ENCODE measurements around the gene UBAC1.

UBAC1 gene, protein sequence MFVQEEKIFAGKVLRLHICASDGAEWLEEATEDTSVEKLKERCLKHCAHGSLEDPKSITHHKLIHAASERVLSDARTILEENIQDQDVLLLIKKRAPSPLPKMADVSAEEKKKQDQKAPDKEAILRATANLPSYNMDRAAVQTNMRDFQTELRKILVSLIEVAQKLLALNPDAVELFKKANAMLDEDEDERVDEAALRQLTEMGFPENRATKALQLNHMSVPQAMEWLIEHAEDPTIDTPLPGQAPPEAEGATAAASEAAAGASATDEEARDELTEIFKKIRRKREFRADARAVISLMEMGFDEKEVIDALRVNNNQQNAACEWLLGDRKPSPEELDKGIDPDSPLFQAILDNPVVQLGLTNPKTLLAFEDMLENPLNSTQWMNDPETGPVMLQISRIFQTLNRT

DNA sequence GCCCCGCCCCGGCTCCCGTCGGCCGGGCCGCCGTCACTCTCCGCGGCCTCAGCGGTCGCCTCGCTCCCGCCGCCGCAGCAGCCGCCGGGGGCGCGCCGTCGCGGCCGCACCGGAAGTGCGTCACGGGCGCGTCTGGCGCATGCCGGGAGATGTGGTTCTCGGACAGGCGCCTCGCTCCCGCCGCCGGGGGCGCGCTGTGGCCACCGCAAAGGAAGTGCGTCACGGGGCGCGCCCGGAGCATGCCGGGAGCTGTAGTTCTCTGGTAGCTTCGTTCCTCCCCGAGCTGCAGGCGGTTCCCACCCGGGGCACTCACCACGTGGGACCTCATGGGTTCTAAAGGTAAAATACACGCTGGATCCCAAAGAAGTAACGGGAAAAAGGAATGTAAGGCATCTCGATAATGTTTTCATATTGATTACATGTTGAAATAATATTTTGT lies at the start of gene UBAC1:
Gene UBAC1, minus strand, starts transcription at position 97 of the 439 bp plus-strand sequence. CDS start 211 bp downstream, outside the sequence.
- DNase-seq = peak; percentile 90

DNA sequence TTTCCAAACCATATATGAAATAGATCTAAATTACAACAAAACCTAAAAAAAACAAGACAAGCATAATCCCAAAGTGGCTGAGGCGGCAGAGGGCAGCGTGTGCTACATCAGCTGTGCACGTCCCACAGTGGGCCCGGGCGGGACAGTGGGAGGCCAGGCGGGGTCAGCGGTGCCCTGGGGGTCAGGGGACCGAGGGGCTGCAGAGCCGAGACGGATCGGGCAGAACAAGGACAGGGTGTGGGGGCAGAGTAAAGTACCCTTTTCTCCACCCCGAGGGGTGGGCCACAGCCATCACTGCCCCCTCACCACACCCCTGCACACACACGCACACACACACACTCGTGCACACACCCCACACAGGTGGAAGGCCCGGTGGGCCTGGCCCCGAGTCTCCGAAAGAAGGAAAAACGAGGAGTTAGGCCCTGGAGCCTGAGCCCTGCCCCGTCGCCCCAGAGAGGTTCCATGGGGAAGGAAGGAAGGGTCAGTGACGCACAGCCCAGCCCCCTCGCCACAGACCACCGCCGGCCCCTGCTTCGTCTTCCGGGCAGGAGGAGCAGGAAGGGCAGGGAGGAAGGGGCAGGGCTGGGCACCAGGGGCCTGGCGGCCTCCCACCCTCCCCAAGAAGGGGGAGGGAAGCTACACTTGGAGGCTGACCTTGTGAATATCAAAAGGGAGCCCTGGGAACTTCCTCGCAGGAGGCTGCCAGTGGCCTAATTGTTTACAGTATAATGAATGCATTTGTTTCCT lies 49.6 kb upstream of the UBAC1 start:
- no peak for DNase-seq

DNA sequence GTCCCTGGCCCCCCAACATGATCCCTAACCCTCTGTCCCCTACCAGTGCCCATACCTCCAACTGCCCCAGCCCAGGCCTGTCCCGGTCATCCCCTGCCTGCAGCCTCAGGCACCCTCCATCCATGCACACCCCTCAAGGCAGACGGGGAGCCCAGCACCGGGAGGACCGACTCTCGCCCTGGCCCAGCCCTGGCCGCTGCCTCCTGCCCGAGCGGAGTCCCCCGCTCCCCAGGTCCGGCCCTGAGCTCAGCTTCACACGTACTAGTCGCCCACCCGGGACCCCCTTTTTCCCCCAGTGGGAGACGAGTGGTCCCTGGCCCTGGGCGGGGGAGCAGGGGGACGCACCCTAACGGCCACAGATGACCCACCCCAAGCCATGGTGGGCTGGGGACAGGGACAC lies 49.0 kb upstream of the UBAC1 start:
- no peak for DNase-seq

DNA sequence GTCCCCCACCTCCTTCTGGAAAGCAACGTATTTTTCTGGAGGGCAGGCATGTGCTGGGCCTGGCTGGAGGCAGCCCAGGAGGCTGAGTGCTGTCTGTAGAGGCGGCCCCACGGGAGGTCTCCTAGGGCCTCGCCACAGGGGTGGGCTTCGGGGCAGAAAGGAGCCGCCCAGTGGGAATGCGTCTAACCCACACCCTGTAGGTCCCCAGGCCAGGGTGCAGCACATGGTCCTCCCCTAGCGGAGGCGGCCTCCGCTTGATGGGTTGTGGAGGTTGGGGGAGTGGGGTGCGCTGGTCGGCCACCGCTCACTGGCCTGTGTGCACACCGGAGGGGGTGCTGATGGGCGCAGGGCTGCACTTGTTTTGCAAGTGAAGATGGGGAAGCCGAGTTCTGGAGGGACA lies 48.3 kb upstream of the UBAC1 start:
- no peak for DNase-seq

DNA sequence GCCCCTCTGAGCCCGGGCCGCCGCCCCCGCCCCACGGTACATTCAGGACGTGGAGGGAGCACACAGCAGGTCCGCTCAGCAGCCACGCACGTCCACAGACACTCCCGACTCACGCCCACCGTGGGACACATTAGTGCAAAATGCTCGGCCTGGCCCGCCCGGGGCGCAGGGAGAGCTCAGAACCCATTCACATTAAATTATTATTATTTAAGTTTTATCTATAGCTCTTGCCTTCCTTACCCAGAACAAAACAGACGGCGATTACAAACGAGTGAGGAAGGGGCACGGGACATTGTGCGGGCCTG lies 47.5 kb upstream of the UBAC1 start:
- no peak for DNase-seq

DNA sequence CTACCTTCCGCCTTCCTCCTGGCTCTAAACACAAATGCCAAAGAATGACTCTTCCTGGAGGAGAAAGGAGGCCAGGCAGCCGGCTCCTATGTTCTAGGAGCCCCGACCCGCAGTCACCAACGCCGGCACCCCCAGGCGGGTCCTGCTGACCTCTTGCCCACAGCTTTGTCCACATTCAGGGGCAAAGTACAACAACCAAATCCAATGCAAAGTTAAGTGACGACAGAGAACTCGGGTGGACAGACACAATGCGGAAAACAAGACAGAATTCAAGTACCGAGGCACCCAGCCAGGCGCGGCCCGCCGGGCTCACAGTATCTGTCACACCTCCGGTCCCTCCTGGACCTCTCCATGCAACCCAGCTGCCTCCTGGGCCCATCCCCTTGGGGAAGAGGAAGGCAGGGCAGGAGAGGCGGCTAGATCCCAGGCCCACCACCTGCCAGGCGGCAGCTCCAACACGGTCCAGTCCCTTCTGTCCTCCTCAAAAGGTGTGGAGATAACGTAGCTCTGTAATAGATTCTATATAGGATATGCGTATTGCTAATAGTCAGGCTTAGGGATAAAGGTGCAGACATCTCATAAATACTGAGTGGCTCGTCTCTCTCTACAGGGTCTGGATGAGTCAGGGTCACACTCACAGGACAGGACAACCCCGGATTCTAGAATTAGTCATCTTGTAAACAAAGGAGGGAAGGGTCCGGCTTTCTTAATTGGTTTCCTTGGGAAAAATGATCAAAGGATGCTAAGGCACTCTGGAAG lies 46.9 kb upstream of the UBAC1 start:
- no peak for DNase-seq

DNA sequence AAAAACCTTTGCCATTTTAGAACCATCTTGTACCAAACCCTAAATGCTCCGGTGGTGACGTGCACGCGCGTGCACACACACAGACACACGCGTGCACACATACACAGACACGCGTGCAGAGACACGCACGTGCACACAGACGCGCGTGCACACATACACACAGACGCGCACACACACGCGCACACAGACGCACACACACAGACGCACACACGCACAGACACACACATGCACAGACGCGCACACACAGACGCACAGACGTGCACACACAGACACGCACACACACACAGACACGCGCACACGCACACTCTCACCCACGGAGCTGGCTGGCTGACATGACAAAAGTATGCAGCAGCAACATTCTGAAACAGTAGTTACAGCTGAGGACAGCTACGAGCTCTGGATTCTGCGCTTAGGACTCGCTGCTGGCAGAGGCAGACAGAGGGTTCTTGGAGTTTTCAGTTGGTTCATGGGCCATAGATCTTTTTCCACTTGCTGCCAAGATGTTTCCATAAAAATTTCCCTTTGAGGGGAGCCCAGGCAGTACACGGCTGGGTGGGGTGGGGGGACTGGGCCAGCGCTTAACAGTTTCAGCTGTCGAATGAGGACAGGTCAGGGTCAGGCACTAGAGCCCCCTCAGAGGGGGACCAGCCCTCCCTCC lies 46.2 kb upstream of the UBAC1 start:
- DNase-seq = no peak

DNA sequence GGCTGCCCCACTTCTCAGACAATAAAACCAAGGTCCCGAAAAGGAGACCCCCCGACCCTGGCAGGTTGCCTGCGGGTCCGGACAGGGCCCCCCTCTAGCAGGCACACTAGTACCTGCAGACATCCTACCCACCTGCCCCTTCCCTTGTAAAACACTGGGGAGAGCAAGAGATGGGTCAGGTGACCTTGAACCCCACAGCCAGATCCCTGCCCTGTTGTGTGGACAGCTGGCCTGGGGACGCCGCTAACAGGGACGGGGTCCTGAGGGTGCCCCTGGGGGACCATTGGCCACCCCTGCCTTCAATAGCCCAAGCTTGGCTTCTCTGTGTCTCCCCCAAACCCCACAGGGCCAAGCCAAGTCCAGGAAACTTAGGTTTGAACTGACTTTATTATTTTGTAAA lies 45.0 kb upstream of the UBAC1 start:
- no peak for DNase-seq

DNA sequence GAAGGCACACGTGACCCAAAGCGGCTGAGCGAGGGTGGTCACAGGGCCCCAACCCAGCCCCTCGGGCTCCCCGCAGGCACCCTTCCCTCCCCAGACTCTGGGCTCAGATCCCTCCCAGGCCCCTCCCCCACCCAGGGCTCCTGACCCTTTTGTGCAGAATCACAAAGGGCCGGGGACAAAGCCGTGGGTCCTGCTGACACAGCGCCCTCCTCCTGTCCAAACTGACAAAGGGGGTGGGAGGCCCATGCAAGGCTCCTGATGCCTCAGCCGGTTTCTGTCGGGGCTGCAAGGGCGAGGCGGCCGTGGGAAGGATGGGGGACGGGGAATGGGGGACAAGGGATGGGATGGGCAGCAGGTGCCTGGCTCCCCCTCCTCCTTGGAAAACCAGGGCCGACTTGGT lies 43.5 kb upstream of the UBAC1 start:
- no peak for DNase-seq

DNA sequence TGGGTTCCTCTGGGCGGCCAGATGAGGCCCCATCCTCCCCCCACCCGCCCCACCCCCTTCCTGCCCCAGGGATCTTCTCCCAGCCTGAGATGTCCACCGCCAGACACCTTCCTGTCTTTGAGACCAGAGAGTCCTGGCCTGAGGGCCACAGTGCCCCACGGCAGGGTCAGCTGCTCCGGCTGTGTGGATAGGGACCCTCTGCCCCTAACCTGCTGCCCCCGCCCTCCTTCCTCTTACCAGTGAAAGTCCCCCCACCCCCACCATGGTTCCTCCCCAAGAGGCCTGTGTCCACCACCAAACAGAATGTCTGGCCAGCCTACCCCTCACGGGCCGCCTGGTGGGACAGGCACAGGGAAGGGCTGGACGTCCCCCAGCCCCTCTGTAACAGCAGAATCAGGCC lies 43.0 kb upstream of the UBAC1 start:
- no peak for DNase-seq

DNA sequence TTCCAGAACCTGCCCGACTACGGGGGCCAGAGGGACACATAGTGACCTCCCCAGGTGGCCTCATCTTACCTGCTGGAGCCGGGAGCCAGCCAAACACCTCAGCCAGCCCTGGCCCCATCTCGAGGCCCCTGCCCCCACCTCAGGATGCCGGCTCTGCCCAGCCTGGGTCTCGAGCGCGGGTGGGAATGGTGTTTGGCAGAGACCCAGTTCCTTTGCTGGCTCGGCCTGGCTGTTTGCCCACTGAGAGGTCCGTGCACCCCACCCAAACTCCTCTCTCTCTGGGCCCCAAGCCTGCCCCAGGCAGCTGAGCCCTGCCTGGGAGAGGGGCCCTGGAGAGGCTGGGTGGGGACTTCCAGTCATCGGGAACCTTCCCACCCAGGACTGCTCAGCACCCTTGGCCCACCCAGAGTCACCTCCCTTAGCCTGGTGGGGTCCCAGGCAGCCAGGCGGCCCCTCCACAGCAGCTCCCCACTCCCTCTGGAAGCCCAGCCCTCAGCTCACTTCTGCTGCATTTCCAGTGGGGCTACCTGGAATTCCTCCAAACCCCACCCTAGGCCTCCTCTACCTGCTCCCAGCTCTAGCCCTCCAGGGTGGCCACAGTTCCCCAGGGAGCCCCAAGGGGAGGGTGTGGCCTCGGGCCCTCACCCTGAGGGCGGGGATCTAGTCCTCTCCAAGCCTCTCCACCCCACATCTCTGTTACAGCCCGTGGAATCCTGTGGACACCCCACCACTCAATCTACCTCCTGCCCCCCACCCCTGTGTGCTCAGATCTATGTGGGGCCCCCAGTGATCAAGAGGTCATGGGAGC lies 42.4 kb upstream of the UBAC1 start:
- DNase-seq = no peak

DNA sequence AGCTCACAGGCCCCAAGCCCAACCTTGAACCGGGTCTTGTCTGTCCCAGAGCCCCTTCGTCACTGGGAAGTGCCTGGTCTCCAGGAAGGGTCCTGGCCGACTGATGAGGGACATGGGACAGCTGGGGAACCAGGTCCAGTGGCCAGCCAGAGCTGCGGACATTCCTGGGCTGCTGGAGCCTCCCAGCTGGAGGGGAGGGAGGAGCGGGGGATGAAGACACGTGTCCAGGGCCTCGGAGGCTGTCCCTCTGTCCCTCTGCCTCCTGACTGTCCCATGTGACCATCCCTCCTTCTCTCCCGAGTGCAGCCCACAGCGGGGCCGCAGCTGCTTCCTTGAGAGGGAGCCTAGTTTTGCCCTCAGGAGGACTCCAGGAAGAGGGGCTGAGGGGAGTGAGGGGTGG lies 41.7 kb upstream of the UBAC1 start:
- no peak for DNase-seq

DNA sequence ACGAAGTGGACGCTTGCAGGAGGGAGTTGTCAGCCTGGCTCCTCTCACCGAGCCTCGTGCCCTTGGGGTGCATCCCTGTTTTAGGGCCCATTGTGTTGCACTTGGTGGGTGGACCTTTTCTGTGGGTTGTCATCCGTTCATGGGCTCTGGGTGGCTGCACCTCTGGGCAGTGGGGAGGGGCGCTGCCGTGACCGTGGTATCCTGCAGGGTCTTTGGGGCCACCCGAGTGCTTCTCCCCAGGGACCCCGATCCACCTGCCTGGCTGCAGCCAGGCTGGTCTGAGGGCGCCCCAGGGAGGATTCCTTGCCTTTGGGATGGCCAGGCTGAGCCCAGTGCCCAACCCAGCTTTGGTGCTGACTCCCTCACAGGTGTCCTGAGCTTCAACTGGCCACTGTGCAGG lies 41.0 kb upstream of the UBAC1 start:
- DNase-seq = no peak

DNA sequence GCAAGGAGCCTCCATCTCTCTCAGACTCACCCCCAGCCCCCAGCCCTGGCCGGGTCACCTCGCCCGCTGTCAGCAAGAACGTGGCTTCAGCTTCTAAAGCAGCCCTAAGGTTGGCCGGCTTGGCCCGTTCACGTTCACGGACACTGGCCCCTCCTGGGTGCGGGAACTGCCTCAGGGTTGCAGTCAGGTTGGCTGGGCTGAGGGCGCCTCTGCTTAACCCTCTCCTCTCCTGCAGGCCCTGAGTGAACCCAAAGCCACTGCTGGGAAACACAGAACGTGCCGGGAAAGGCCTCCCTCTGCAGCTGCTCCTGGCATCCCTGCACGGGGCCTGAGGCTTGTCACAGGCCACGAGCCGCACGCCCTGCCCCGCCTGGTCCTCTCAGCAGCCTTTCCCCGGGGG lies 40.1 kb upstream of the UBAC1 start:
- DNase-seq = no peak

DNA sequence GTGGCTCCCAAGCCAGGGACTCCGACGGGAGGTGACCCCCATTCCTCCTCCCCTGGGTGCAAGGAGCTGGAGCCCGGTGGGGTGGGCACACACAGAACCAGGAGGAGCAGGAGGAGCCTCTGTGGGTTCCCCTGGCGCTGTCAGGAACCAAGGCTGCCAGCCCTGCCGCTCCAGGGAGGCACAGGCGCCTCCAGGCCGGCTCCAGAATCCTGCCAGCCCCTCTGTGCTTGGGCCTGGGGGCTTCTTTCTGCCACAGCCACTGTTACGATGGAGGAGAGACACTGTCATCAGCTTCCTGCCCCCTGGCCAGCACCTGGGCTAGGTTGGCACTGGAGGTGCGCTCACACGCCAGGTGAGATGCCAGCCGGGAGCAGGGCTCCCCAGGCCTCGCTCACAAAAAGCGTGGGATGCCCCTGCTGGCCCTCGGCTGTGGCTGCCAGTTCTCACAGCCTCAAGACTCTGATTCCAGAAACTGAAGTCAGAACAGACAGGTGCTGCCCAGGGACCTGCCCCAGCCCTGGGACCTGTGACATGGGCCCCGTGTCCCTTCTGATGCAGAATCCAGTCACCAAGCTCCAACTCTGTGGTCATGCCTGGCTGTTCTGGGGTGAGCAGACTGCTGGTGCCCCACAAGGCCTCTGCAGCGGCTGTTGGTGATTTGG lies 37.4 kb upstream of the UBAC1 start:
- no peak for DNase-seq

DNA sequence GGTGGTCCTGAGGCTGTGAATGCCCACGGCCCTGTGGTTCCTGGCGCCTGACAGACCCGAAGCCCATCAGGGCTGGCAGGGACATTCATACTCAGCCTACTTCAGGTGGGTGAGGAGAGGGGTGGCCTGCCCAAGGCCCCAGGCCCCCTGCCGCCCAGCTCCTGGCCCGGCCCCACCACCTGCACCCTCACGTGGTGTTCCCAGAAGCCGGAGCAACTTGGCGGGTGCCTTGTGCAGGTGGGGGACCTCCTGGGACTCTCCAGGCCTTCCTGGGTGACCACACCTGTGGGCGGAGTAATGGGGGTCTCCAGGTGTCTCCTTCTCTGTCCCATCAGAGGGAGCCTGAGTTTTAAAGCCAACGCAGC lies 36.8 kb upstream of the UBAC1 start:
- DNase-seq = no peak

DNA sequence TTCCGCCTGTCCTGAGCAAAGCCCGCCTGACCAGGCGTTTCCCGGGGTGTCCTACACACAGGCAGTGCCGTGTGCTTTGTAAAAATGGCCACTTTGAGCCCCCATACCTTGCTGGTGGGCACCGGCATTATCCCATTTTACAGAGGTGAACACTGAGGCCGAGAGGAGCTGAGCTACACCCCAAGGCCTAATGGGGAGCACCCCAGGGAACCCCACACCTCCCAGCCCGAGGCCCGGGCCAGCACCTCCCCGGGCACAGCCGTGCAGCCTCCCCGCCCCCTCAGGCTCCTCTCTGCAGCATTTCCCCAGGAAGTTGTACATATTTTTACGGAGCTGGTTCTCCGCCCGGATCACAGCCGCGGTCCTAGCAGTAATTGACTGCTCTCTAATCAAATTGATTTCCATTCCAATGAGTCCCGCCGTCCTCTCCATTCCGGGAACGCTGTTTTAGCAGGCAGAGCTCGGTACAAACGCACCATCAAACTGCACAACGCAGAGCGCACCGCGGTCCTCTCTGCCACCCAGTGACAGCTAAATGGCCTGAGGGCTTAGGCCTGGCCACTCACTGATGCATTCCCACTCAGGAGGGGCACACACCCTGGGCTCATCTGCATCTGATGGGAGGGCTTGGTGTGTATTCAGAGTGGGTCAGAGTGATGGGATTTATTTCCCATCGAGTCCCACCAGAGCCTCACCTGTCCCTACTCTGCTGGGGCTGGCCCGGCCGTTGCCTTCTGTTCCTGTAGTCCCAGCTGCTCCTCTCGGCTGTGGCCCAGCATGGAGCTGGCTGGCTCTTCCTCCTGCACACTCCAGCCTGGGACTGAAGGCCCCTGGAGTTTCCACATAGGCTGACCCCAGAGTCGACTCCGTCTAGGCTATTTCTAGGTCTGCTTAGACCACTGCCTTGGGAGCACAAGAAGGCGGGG lies 36.2 kb upstream of the UBAC1 start:
- no peak for DNase-seq

DNA sequence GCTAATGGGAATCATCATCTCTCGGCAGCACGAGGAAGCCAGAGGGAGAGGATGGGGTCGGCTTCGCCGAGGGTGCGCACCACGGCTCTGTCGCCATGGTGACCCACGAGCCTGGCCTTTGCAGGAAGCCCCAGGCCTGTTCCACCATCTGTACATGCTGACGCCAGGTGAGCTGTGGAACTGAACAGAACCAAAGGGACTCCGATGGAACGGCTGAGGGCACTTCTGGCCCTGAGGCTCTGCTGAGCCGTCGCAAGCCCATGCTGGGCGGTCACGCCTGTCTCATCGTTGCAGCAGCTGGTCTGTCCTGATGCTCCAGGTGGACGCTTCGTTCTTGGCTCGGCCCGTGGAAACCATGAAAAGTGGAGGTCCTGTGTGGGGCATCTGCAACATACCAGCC lies 34.6 kb upstream of the UBAC1 start:
- no peak for DNase-seq

DNA sequence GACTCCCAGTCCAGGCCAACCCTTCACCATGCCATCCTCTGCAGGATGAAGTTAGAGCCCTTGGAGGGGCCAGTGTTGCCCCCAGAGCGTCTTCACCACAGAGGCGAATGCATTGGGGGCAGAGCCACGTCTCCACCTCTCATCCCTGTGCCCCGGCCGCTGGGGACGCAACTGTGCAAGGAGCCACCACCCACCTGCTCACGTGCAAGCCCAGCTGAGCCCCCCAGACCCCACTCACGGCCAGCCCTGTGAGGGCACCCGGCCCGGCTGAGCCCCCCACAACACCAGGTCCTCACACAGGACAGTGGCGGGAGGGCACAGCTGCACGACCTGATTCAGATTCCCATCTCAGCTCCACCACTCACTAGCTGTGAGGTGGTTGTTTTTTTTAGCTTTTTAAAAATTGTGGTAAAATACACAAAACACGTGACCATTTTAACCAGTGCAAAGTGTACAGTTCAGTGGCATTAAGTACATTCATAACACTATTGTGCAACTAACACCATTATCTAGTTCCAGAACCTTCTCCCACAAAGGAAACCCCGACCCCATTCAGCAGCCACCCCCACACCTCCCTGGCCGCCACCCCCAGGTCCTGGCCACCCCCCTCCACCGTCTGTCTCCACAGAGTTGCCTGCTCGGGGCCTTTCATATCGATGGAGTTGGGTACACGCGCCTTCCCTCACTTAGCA lies 33.5 kb upstream of the UBAC1 start:
- no peak for DNase-seq

All from NCI-H510A treated with DMSO at 0.1 percent for 48 hours (cell line).